RPMI7951 (cell line): ENCODE results near the gene SHOX. TPM values are rescaled to one million over a fixed set of nuclear protein-coding genes. Genes with fewer than 3 reads are reported as not detected.
"Not testable (repeated sequence)": the region's sequence is repeated elsewhere in the genome, so short reads cannot be mapped to it uniquely, and the experiment has no call there.

Experiments used
- DNase-seq: peaks from one replicate; pipeline ENCODE4 v3.0.0-alpha.2; 2012; ENCODE audit warnings: low read depth
- total RNA-seq: library from RNA; depleted of rRNA; stranded (reverse); fragments of >200 nt; shearing (Covaris generic); gene quantifications from 2 replicates; pipeline ENCODE4 v1.2.3, GENCODE V29; 2014; rRNA removed

The SHOX gene
- not detected in 2 replicates for total RNA-seq

GRCh38 chrX:630612-631496 is at the start of gene SHOX:
SHOX (plus strand) TSS chrX:630791; CDS start chrX:630898, 107 bp downstream.
- DNase-seq: no peak

- DNase-seq: no peak
Observed at GRCh38 chrX:581066-581465, 49.5 kb upstream of the SHOX start.

DNA sequence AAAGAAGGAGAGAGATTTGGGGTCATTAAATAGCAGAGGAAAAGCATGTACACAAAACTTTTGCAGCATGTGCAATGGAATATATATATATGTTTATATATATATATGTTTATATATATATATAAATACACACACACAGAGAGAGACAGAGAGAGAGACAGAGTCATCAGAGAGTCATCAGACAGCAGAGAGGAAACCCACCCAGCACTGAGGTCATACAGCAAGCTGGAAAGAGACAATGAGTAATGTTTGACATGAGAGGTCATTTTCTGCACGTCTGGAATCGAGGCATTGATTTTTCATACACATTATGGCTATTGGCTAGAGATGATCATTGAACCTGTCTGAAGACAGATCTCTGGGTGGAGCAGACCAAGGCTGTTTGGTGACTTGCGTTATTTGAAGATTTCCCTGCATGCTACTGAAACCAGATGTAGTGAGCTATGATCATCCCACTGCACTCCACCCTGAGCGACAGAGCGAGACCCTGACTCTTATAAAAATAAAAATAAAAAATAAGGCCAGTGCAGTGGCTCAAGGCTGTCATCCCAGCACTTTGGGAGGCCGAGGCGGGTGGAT is 48.8 kb upstream of the SHOX start:
- DNase-seq: no peak

DNA sequence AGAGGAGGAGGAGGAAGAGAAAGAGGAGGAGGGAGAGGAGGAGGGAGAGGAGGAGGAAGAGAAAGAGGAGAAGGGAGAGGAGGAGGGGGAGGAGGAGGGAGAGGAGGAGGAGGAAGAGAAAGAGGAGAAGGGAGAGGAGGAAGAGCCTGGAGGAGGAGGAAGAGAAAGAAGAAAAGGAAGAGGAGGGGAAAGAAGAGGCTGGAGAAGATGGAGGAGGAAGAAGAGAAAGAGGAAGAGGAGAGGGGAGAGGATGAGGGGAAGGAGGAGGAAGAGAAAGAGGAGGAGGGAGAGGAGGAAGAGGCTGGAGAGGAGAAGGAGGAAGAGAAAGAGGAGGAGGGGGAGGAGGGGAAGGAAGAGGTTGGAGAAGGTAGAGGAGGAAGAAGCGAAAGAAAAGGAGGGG is 46.0 kb upstream of the SHOX start:
- no peak for DNase-seq

GRCh38 chrX:585115-585808 is 45.3 kb upstream of the SHOX start:
- no peak for DNase-seq

DNA sequence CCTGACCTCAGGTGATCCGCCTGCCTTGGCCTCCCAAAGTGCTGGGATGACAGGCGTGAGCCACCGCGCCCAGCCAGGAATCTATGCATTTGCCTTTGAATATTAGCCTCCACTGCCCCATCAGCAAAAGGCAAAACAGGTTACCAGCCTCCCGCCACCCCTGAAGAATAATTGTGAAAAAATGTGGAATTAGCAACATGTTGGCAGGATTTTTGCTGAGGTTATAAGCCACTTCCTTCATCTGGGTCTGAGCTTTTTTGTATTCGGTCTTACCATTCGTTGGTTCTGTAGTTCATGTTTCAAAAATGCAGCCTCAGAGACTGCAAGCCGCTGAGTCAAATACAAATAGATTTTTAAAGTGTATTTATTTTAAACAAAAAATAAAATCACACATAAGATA is 44.2 kb upstream of the SHOX start:
- DNase-seq: no peak

GRCh38 chrX:589261-589660 is 41.3 kb upstream of the SHOX start:
- not testable (repeated sequence) for DNase-seq

DNA sequence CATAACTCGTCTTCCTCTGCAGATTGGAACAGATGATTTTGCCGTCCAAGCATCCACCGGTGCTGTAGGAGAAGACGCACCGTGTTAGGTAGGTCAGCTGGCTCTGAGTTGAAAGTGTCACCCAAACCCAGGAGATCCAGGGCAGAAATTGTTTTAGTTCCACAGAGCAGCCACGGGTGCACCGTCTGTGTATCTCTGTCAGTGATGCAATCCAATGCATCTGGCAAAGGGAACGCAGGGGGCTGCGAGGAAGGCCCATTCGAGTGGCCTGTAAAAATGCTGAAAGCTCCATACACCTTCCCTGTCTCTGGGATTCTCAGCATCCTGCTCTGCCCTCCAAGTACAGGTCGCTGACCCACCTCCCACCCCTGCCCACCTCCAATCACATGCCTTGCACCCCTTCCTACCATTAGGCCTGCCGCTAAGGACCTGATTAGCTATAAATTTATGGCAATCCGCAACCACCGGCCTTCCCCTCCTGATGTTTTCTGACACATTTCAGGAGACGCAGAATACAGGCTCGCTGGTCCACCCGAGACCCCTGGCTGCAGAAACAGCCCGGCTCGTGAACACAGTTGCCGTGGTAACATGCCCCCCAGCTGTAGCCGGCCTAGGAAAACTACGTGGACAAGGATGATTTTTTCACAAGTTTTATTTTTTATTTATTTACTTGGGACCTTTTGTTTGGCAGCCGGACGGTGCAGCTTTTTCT is 39.7 kb upstream of the SHOX start:
- DNase-seq: no peak

GRCh38 chrX:599837-600715 is 30.5 kb upstream of the SHOX start:
- DNase-seq: no peak

GRCh38 chrX:603029-603428 is 27.6 kb upstream of the SHOX start:
- not testable (repeated sequence) for DNase-seq

DNA sequence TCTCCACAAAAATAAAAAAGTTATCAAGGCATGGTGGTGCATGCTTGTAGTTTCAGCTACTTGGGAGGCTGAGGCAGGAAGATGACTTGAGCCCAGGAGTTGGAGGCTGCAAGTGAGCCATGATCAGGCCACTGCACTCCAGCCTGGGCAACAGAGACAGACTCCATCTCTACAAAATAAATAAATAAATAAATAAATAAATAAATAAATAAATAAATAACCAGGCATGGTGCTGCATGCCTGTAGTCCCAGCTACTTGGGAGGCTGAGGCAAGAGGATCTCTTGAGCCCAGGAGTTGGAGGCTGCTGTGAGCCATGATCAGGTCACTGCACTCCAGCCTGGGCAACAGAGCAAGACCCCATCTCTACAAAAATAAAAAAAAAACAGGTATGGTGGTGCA is 26.0 kb upstream of the SHOX start:
- not testable (repeated sequence) for DNase-seq

GRCh38 chrX:608088-608487 is 22.5 kb upstream of the SHOX start:
- not testable (repeated sequence) for DNase-seq

- no peak for DNase-seq
Observed at GRCh38 chrX:614136-614535, 16.5 kb upstream of the SHOX start.

GRCh38 chrX:617401-617800 is 13.2 kb upstream of the SHOX start:
- DNase-seq: no peak

GRCh38 chrX:617891-618290 is 12.7 kb upstream of the SHOX start:
- DNase-seq: no peak

GRCh38 chrX:618304-618703 is 12.3 kb upstream of the SHOX start:
- not testable (repeated sequence) for DNase-seq

DNA sequence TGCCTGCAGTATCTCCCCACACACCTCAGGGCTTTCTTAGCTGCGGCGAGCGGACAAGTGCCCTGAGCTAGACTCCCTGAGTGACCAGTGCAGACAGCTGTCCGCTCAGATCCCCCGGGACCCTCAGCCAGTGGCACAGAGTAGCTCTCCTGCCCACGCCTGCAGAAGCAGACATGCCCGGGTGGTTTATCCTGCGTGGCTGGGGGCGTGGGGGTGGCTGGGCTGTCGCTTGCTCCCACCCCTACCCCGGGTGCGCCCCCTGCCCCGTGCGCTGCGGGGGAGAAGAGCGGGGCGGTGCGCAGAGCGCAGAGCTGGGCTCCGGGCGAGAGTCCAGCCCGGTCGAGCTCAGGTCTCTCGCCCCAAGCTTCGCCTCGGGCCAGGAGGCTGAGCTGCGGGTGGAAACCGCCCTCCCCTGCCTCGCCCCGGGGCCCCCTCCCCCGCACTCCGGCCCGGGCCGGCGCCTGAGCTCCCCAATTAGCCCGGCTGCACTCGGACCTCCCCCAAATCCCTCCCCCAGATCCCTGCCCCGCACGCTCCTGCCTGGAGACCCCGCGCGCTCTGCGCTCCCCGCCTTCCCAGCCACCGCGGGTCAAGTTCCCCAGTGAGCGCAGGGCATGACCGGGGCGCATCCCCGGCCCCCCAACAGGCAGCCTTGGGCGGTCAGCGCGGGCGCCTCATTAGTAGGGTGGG is 11.7 kb upstream of the SHOX start:
- no peak for DNase-seq

DNA sequence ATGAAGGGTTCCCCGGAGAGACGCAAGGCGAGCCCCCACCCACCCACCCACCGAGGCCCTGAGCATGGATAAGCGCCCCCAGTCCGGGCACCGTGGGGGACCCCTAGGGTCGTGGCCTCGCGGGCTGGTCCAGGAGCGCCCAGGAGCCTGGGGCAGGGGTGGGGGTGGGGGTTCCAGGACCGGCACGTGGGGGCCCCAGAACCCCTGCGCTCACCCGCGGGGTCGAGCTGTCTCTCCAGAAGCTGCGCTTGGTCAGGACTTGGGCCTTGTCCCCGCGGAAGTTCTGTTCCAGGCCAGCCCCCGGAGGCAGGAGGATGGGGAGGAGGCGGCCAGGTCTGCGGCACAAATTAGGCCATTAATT is 11.2 kb upstream of the SHOX start:
- no peak for DNase-seq

DNA sequence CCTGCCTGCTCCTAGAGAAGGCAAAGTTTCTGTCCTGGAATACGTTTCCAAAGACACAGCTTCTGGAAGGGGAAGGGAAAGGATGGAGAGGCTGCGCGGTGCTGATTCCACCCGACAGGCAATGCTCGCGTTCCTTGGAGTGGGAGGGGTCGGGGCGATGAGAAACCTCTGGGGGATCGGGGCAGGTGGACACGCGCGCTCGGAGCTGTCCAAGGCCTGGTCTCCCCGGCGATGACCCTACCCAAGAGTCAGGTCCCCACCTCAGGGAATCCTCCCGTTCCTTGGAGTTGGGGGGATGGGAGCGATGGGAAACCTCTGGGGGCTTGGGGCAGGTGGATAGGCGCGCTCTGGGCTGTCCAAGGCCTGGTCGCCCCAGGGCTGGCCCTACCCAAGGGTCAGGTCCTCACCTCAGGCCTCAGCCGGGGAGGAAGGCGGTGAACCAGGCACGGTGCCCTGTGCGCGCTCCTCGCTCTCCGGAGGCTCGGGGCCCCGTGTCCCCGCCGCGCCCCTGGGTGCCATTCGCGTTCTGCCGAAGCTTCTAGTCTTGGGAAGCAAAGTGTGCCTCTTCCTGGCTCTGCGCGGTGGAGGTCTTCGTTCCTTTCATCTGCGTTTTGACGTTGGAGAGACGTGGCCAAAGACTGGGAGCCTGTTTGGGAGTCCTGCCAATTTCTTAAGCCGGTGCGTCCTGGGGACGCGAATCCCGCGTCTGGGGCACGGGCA is 10.6 kb upstream of the SHOX start:
- DNase-seq: no peak
